ENCODE measurements around the gene RASSF3. TPM values are rescaled to one million over a fixed set of nuclear protein-coding genes. Genes with fewer than 3 reads are reported as not detected.
A peak's percentile ranks its signal among the peaks of the same experiment; 100 is the strongest.

RASSF3 gene
- total RNA-seq, 4 donors from 2014 or later, result 9.1 to 16.1 (median 11.2) TPM

GRCh38 chr12:64658892-64659481 lies 48.7 kb downstream of the RASSF3 start:
- 86% methylated on average over 3 of the region's 3 CpGs for WGBS
- TF ChIP-seq CTCF (IDR thresholded peaks at IDR 0.05) (no peak), EP300 (IDR thresholded peaks at IDR 0.05) (no peak), POLR2A (IDR thresholded peaks at IDR 0.05) (no peak), POLR2AphosphoS5 (IDR thresholded peaks at IDR 0.05) (no peak)
- DNase-seq (ENCODE audit: low spot score in 2 of 2), result no peak
- Histone ChIP-seq H3K36me3 (no peaks in the 10 kb centered on the region), H3K27ac (no peak overlapping the region), H3K4me1 (no peaks in the 10 kb centered on the region), H3K4me3 (no peak overlapping the region), H3K9me3 (no peaks in the 10 kb centered on the region), H3K27me3 (no peaks in the 10 kb centered on the region)

GRCh38 chr12:64660237-64661018 lies 50.1 kb downstream of the RASSF3 start:
- no peak for DNase-seq (ENCODE audit: low spot score in 2 of 2)
- no peaks in the 10 kb centered on the region for H3K27me3 ChIP-seq
- no peak for TF ChIP-seq CTCF (IDR thresholded peaks at IDR 0.05)
- no peak for TF ChIP-seq POLR2AphosphoS5 (IDR thresholded peaks at IDR 0.05)
- no peaks in the 10 kb centered on the region for H3K36me3 ChIP-seq
- WGBS, result 90% methylated on average over 6 of the region's 6 CpGs
- no peaks in the 10 kb centered on the region for H3K9me3 ChIP-seq
- no peak overlapping the region for H3K4me3 ChIP-seq
- H3K27ac ChIP-seq, result no peak overlapping the region
- no peaks in the 10 kb centered on the region for H3K4me1 ChIP-seq

GRCh38 chr12:64663015-64663414 lies 52.7 kb downstream of the RASSF3 start:
- DNase-seq (ENCODE audit: low spot score in 2 of 2), result no peak
- 47% methylated on average over 5 of the region's 5 CpGs for WGBS
- H3K4me1 ChIP-seq, result peaks cover 15% of the 10 kb centered on the region
- no peaks in the 10 kb centered on the region for H3K36me3 ChIP-seq
- TF ChIP-seq EP300 (IDR thresholded peaks at IDR 0.05) (no peak), CTCF (IDR thresholded peaks at IDR 0.05) (no peak), POLR2AphosphoS5 (IDR thresholded peaks at IDR 0.05) (no peak), POLR2A (IDR thresholded peaks at IDR 0.05) (no peak)
- no peaks in the 10 kb centered on the region for H3K27me3 ChIP-seq
- H3K27ac ChIP-seq, result no peak overlapping the region
- H3K9me3 ChIP-seq, result no peaks in the 10 kb centered on the region
- no peak overlapping the region for H3K4me3 ChIP-seq

- Histone ChIP-seq H3K9me3 (no peaks in the 10 kb centered on the region), H3K36me3 (no peaks in the 10 kb centered on the region), H3K27ac (no peak overlapping the region), H3K27me3 (no peaks in the 10 kb centered on the region), H3K4me1 (peaks cover 34% of the 10 kb centered on the region), H3K4me3 (no peak overlapping the region)
- peak in 1 of 2 donors; percentile 13 for DNase-seq (ENCODE audit: low spot score in 2 of 2)
- TF ChIP-seq CTCF (IDR thresholded peaks at IDR 0.05) (no peak), POLR2A (IDR thresholded peaks at IDR 0.05) (no peak), EP300 (IDR thresholded peaks at IDR 0.05) (no peak), POLR2AphosphoS5 (IDR thresholded peaks at IDR 0.05) (no peak)
- WGBS, result 69% methylated on average over 4 of the region's 4 CpGs
Measured at GRCh38 chr12:64665514-64665913, 55.2 kb downstream of the RASSF3 start.

- 68% methylated on average over 3 of the region's 3 CpGs for WGBS
- Histone ChIP-seq H3K4me1 (peaks cover 42% of the 10 kb centered on the region), H3K27me3 (no peaks in the 10 kb centered on the region), H3K27ac (no peak overlapping the region), H3K9me3 (no peaks in the 10 kb centered on the region), H3K4me3 (no peak overlapping the region), H3K36me3 (no peaks in the 10 kb centered on the region)
- no peak for TF ChIP-seq EP300 (IDR thresholded peaks at IDR 0.05)
- no peak for TF ChIP-seq CTCF (IDR thresholded peaks at IDR 0.05)
- TF ChIP-seq POLR2AphosphoS5 (IDR thresholded peaks at IDR 0.05), result no peak
- TF ChIP-seq POLR2A (IDR thresholded peaks at IDR 0.05), result no peak
- no peak for DNase-seq (ENCODE audit: low spot score in 2 of 2)
Measured at GRCh38 chr12:64666054-64666914, 56.0 kb downstream of the RASSF3 start.
